HEK293 (cell line): Measurements from ENCODE around the gene PCBP3.

Source experiments
- CTCF ChIA-PET: fragments of 350-600 bp; formaldehyde crosslinking; extraction: SDS; loops from one replicate; lab custom pipeline; 2021; ENCODE audit warnings: antibody characterized with exemption; lab: Yijun Ruan, JAX
- POLR2A ChIA-PET: fragments of 300-600 bp; formaldehyde crosslinking; extraction: SDS; loops from one replicate; lab custom pipeline; 2020; ENCODE audit warnings: antibody characterized with exemption, inconsistent platforms; lab: Yijun Ruan, JAX
- H3K27ac ChIP-seq: fragments of 200-500 bp; sonication (Bioruptor generic); 2 replicates; pipeline ENCODE4 v1.5.1; 2014; ENCODE audit warnings: low read depth, low read length, control low read depth, inconsistent platforms; ENCODE audit errors: extremely low read depth
- H3K36me3 ChIP-seq, 2 experiments: fragments of 200-500 bp in 1 of 2; sonication (Bioruptor generic) in 1 of 2; 1 replicate in 1 of 2; 2 replicates in 1 of 2; pipeline ENCODE4 v1.5.1; 2014 to 2017; ENCODE audit warnings: inconsistent platforms in 2 of 2, low read length in 2 of 2; ENCODE audit not compliant: control insufficient read depth in 2 of 2, insufficient read depth in 1 of 2
- H3K4me1 ChIP-seq: fragments of 200-500 bp; sonication (Bioruptor generic); 2 replicates; pipeline ENCODE4 v1.5.1; 2014; ENCODE audit warnings: mild to moderate bottlenecking, low read length, inconsistent platforms; ENCODE audit not compliant: control insufficient read depth, insufficient read depth
- H3K4me3 ChIP-seq: 2 replicates; pipeline ENCODE4 v1.5.1; 2011; ENCODE audit warnings: low read depth, mild to moderate bottlenecking, control low read depth, low read length, moderate library complexity
- H3K9me3 ChIP-seq: fragments of 200-500 bp; sonication (Bioruptor generic); 2 replicates; pipeline ENCODE4 v1.5.1; 2014; ENCODE audit warnings: low read depth, low read length, inconsistent platforms; ENCODE audit not compliant: control insufficient read depth, insufficient read depth
- GLIS1 ChIP-seq: fragments of 450-650 bp; formaldehyde crosslinking; IDR thresholded peaks from 2 replicates; pipeline ENCODE4 v1.5.1; 2016; ENCODE audit warnings: missing biosample characterization, missing genetic modification characterization
- OSR2 ChIP-seq: fragments of 450-650 bp; formaldehyde crosslinking; IDR thresholded peaks from 2 replicates; pipeline ENCODE4 v1.5.1; 2016; ENCODE audit warnings: missing biosample characterization, missing genetic modification characterization
- PRDM1 ChIP-seq: fragments of 450-650 bp; formaldehyde crosslinking; IDR thresholded peaks from 2 replicates; pipeline ENCODE4; 2016; ENCODE audit warnings: missing biosample characterization, missing genetic modification characterization
- TRIM28 ChIP-seq: IDR thresholded peaks from 2 replicates; pipeline ENCODE4 v1.6.1; 2011; ENCODE audit warnings: low read length, control low read depth, borderline replicate concordance
- ZFHX2 ChIP-seq: fragments of 450-650 bp; formaldehyde crosslinking; conservative IDR thresholded peaks from 2 replicates; pipeline ENCODE4 v1.5.1; 2016; ENCODE audit warnings: missing biosample characterization, missing genetic modification characterization
- ZFP37 ChIP-seq: fragments of 450-650 bp; formaldehyde crosslinking; IDR thresholded peaks from 2 replicates; pipeline ENCODE4 v1.5.1; 2016; ENCODE audit warnings: missing biosample characterization, missing genetic modification characterization
- ZIC2 ChIP-seq: fragments of 450-650 bp; formaldehyde crosslinking; IDR thresholded peaks from 2 replicates; pipeline ENCODE4 v1.5.1; 2016; ENCODE audit warnings: missing biosample characterization, missing genetic modification characterization
- ZNF292 ChIP-seq: fragments of 450-650 bp; formaldehyde crosslinking; IDR thresholded peaks from 2 replicates; pipeline ENCODE4 v1.5.1; 2016; ENCODE audit warnings: low read depth, missing biosample characterization, missing genetic modification characterization, borderline replicate concordance
- ZNF335 ChIP-seq: fragments of 450-650 bp; formaldehyde crosslinking; conservative IDR thresholded peaks from 2 replicates; pipeline ENCODE4 v1.5.1; 2016; ENCODE audit warnings: missing biosample characterization, missing genetic modification characterization
- ZNF426 ChIP-seq: fragments of 450-650 bp; formaldehyde crosslinking; IDR thresholded peaks from 2 replicates; pipeline ENCODE4 v1.5.1; 2017; ENCODE audit warnings: missing biosample characterization, missing genetic modification characterization, mild to moderate bottlenecking, inconsistent platforms, moderate library complexity
- ZNF600 ChIP-seq: fragments of 450-650 bp; formaldehyde crosslinking; IDR thresholded peaks from 2 replicates; pipeline ENCODE4 v1.5.1; 2016; ENCODE audit warnings: missing biosample characterization, missing genetic modification characterization
- ZNF621 ChIP-seq: fragments of 450-650 bp; formaldehyde crosslinking; IDR thresholded peaks from 2 replicates; pipeline ENCODE4 v1.5.1; 2017; ENCODE audit warnings: missing biosample characterization, missing genetic modification characterization
- TF ChIP-seq, protein P1 (sequence below): sonication (generic); formaldehyde crosslinking; IDR thresholded peaks from 2 replicates; pipeline ENCODE4 v1.8.1; 2022; ENCODE audit warnings: mild to moderate bottlenecking, moderate library complexity, missing genetic modification reagents
- TF ChIP-seq, protein P2 (sequence below): fragments of 450-650 bp; formaldehyde crosslinking; IDR thresholded peaks from 2 replicates; pipeline ENCODE4 v1.5.1; 2017; ENCODE audit warnings: missing biosample characterization, mild to moderate bottlenecking, missing genetic modification characterization, moderate library complexity
- TF ChIP-seq, protein P3 (sequence below): fragments of 450-650 bp; formaldehyde crosslinking; IDR thresholded peaks from 2 replicates; pipeline ENCODE4 v1.5.1; 2016; ENCODE audit warnings: missing biosample characterization, missing genetic modification characterization, borderline replicate concordance
- TF ChIP-seq, protein P4 (sequence below): fragments of 450-650 bp; formaldehyde crosslinking; IDR thresholded peaks from 2 replicates; pipeline ENCODE4 v1.5.1; 2016; ENCODE audit warnings: missing biosample characterization, missing genetic modification characterization
- TF ChIP-seq, protein P5 (sequence below): fragments of 450-650 bp; formaldehyde crosslinking; IDR thresholded peaks from 2 replicates; pipeline ENCODE4 v1.5.1; 2016; ENCODE audit warnings: missing biosample characterization, missing genetic modification characterization

Gene PCBP3

GRCh38 chr21:45828580-45829570, 185.3 kb downstream of the PCBP3 start:
- Histone ChIP-seq H3K9me3 (no peaks in the 10 kb centered on the region), H3K36me3 (no peaks in the 10 kb centered on the region), H3K4me1 (no peaks in the 10 kb centered on the region), H3K27ac (no peak overlapping the region), H3K4me3 (no peak overlapping the region)
- ChIA-PET POLR2A (no interaction called here), CTCF (interaction anchor here (0.6 to 1.3 kb wide), 3 partner anchors 8 to 273 kb away, joined by 3 to 6 read pairs (median 3); no protein-coding TSS in a partner anchor)
- TF ChIP-seq ZNF426 (tag by site-specific recombination) (no peak), PRDM1 (no peak), ZNF621 (tag by site-specific recombination) (no peak), GLIS1 (no peak), ZNF292 (tag by site-specific recombination) (no peak)
- TF ChIP-seq, protein P1, sequence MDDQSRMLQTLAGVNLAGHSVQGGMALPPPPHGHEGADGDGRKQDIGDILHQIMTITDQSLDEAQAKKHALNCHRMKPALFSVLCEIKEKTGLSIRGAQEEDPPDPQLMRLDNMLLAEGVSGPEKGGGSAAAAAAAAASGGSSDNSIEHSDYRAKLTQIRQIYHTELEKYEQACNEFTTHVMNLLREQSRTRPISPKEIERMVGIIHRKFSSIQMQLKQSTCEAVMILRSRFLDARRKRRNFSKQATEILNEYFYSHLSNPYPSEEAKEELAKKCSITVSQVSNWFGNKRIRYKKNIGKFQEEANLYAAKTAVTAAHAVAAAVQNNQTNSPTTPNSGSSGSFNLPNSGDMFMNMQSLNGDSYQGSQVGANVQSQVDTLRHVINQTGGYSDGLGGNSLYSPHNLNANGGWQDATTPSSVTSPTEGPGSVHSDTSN (CRISPR knock-in tag) = no peak

- no peaks in the 10 kb centered on the region for H3K4me1 ChIP-seq
- ChIA-PET CTCF (interaction anchor here (1.3 to 1.4 kb wide), 2 partner anchors 274 kb away, joined by 3 read pairs; no protein-coding TSS in a partner anchor), POLR2A (no interaction called here)
- TF ChIP-seq ZFHX2 (tag by site-specific recombination) (no peak), ZNF335 (tag by site-specific recombination) (no peak), TRIM28 (no peak), ZFP37 (tag by site-specific recombination) (no peak), ZNF292 (tag by site-specific recombination) (no peak), GLIS1 (peak; percentile 83), ZNF600 (tag by site-specific recombination) (no peak), ZIC2 (tag by site-specific recombination) (peak; percentile 94), OSR2 (no peak)
- TF ChIP-seq, protein P2, sequence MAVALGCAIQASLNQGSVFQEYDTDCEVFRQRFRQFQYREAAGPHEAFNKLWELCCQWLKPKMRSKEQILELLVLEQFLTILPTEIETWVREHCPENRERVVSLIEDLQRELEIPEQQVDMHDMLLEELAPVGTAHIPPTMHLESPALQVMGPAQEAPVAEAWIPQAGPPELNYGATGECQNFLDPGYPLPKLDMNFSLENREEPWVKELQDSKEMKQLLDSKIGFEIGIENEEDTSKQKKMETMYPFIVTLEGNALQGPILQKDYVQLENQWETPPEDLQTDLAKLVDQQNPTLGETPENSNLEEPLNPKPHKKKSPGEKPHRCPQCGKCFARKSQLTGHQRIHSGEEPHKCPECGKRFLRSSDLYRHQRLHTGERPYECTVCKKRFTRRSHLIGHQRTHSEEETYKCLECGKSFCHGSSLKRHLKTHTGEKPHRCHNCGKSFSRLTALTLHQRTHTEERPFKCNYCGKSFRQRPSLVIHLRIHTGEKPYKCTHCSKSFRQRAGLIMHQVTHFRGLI (tag by site-specific recombination) = no peak
- TF ChIP-seq, protein P3, sequence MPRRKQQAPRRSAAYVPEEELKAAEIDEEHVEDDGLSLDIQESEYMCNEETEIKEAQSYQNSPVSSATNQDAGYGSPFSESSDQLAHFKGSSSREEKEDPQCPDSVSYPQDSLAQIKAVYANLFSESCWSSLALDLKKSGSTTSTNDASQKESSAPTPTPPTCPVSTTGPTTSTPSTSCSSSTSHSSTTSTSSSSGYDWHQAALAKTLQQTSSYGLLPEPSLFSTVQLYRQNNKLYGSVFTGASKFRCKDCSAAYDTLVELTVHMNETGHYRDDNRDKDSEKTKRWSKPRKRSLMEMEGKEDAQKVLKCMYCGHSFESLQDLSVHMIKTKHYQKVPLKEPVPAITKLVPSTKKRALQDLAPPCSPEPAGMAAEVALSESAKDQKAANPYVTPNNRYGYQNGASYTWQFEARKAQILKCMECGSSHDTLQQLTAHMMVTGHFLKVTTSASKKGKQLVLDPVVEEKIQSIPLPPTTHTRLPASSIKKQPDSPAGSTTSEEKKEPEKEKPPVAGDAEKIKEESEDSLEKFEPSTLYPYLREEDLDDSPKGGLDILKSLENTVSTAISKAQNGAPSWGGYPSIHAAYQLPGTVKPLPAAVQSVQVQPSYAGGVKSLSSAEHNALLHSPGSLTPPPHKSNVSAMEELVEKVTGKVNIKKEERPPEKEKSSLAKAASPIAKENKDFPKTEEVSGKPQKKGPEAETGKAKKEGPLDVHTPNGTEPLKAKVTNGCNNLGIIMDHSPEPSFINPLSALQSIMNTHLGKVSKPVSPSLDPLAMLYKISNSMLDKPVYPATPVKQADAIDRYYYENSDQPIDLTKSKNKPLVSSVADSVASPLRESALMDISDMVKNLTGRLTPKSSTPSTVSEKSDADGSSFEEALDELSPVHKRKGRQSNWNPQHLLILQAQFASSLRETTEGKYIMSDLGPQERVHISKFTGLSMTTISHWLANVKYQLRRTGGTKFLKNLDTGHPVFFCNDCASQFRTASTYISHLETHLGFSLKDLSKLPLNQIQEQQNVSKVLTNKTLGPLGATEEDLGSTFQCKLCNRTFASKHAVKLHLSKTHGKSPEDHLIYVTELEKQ (tag by site-specific recombination) = no peak
- TF ChIP-seq, protein P4, sequence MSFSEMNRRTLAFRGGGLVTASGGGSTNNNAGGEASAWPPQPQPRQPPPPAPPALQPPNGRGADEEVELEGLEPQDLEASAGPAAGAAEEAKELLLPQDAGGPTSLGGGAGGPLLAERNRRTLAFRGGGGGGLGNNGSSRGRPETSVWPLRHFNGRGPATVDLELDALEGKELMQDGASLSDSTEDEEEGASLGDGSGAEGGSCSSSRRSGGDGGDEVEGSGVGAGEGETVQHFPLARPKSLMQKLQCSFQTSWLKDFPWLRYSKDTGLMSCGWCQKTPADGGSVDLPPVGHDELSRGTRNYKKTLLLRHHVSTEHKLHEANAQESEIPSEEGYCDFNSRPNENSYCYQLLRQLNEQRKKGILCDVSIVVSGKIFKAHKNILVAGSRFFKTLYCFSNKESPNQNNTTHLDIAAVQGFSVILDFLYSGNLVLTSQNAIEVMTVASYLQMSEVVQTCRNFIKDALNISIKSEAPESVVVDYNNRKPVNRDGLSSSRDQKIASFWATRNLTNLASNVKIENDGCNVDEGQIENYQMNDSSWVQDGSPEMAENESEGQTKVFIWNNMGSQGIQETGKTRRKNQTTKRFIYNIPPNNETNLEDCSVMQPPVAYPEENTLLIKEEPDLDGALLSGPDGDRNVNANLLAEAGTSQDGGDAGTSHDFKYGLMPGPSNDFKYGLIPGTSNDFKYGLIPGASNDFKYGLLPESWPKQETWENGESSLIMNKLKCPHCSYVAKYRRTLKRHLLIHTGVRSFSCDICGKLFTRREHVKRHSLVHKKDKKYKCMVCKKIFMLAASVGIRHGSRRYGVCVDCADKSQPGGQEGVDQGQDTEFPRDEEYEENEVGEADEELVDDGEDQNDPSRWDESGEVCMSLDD (tag by site-specific recombination) = no peak
- TF ChIP-seq, protein P5, sequence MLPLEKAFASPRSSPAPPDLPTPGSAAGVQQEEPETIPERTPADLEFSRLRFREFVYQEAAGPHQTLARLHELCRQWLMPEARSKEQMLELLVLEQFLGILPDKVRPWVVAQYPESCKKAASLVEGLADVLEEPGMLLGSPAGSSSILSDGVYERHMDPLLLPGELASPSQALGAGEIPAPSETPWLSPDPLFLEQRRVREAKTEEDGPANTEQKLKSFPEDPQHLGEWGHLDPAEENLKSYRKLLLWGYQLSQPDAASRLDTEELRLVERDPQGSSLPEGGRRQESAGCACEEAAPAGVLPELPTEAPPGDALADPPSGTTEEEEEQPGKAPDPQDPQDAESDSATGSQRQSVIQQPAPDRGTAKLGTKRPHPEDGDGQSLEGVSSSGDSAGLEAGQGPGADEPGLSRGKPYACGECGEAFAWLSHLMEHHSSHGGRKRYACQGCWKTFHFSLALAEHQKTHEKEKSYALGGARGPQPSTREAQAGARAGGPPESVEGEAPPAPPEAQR (tag by site-specific recombination) = no peak
- H3K27ac ChIP-seq = no peak overlapping the region
- H3K36me3 ChIP-seq = no peaks in the 10 kb centered on the region
- H3K9me3 ChIP-seq = no peaks in the 10 kb centered on the region
- no peak overlapping the region for H3K4me3 ChIP-seq
These were observed 186.1 kb downstream of the PCBP3 start for GRCh38 chr21:45829668-45830067.
